Ecto neural progenitor cell (in vitro differentiated cells): ENCODE measurements around the gene FUS.
"Not testable (repeated sequence)": the region's sequence is repeated elsewhere in the genome, so short reads cannot be mapped to it uniquely, and the experiment has no call there.

Experiments
- DNase-seq: peaks from one replicate; pipeline ENCODE4 v3.0.0-alpha.2; 2018; ENCODE audit warnings: low spot score

Gene FUS

DNA sequence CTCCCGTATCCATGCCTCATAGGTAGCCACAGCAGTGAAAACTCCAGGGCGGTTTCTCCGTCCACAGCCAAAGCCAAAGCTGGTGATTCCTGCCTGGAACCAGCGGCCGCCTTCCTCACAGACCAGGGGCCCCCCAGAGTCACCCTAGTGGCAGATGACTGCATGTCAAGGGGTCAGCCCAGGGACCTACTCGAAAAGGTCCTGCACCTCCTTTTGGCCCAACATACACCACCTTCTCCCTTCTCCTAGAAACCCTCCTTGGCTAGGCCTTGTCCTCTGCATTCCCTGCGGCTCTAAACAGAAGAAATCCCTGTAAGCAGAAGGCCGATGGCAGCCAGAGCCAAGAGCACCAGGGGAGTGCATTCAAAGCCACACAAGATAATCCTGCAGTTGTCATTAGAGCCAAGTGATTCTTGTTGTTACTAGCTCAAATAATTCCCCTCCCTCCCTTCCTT, 36.2 kb upstream of the FUS start:
- no peak for DNase-seq

DNA sequence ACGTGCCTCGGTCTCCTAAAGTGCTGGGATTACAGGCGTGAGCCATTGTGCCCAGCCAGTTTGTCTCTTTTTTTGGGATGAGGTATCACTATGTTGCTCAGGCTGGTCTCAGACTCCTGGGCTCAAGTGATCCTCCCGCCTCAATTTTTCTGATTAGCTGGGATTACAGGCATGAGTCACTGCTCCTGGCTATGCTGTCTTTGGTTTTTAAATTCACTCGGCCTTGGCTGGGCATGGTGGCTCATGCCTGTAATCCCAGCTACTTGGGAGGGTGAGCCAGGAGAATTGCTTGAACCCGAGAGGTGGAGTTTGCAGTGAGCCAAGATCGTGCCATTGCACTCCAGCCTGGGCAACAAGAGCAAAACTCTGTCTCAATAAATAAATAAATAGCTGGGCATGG, 35.5 kb upstream of the FUS start:
- not testable (repeated sequence) for DNase-seq

DNA sequence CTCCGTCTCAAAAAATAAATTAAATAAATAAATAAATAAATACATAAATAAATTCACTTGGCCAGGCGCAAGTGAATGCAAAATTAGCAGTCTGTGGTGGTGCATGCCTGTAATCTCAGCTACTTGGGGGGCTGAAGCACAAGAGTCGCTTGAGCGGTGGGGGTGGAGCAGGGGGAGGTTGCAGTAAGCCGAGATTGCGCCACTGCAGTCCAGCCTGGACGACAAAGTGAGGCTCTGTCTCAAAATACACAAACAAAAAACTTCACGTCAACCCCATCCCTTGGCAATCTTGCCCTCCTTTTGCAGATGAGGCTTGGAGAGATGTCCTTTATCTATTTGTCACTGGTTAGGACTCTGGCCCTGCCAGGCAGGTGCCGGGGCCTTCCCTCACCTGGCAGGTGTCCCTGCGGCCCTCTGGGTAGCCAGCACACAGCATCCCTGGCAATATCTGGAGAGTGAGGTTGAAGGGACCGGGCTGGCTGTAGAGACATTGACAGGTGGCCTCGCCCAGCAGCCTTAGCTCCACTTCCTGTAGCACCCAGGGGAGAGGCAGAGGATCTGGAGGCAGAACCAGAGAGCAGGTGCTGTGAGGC, 34.4 kb upstream of the FUS start:
- no peak for DNase-seq

DNA sequence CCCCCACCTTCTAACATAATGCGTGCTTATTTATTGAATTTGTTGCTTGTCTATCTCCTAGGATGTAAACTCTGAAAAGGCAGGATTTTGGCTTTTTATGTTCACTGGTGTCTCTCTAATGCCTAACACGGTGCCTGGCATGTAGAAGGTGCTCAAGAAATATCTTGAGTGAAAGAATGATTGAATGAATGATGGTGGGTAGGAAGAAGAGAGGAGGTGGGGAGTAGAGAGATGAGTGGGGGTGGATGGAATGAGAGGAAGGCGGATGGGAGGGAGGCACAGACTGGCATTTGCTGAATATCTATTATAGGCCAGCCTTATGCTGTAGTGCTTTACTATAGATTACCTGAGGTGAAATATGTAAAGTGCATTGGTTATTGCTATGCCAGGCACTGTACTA, 32.4 kb upstream of the FUS start:
- no peak for DNase-seq

DNA sequence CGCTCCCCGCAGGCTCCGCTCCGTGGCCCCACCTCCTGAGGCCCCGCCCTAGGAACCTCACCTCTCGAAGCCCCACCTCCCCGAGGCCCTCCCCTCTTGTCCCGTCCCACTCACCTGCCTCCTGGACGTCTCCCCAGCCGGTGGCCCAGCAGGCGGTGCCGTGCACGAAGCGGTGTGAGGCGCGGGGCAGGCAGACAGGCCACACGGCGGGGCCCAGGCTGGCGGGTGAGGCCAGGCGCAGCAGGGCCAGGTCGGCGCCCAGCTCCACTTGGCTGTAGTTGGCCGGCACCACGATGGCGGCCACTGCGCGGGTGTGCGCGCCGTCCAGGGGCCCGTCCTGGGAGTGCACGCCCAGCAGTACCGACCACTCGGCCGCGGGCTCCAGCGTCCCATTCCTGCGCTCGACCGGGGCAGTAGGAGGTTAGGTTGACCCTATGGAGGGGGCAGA, 31.6 kb upstream of the FUS start:
- peak; percentile 60 for DNase-seq

DNA sequence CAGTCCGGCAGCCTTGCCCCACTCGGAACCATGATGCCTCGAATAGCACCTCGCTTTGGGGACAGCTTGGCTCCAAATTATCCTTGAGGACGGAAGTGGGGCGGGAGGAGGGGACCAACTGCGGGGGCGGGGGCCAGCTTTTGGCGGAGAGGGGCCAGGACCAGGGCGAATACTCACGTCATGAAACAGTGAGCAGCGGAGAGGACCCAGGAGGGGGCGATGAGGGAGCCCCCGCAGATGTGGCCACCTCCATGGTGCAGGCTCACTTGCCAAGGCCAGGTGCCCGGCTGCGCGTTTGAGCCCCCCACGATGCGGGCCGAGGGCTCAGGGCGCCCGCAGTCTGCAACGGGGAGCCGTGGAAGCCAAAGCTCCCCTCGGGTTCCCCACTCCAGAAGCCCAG, 31.0 kb upstream of the FUS start:
- no peak for DNase-seq

DNA sequence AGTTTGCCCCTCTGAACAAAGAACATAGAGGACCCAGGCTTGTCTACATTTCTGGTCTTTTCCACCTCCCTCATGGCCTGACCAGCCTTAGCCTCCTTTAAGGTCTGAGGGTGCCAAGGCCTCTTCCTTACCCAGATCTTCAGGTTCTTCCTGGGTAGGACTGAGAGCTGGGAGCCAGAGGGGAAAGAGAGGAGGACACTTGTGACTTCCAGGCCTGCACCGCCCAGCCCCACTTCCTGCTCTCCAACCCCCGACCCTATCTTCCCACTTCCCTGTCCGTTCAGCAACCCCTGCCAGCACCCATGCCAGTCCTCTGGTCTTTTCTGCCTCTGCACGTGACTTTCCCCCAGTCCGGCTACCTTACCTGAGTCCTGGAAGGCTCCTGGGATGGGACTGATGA, 30.6 kb upstream of the FUS start:
- DNase-seq = no peak

DNA sequence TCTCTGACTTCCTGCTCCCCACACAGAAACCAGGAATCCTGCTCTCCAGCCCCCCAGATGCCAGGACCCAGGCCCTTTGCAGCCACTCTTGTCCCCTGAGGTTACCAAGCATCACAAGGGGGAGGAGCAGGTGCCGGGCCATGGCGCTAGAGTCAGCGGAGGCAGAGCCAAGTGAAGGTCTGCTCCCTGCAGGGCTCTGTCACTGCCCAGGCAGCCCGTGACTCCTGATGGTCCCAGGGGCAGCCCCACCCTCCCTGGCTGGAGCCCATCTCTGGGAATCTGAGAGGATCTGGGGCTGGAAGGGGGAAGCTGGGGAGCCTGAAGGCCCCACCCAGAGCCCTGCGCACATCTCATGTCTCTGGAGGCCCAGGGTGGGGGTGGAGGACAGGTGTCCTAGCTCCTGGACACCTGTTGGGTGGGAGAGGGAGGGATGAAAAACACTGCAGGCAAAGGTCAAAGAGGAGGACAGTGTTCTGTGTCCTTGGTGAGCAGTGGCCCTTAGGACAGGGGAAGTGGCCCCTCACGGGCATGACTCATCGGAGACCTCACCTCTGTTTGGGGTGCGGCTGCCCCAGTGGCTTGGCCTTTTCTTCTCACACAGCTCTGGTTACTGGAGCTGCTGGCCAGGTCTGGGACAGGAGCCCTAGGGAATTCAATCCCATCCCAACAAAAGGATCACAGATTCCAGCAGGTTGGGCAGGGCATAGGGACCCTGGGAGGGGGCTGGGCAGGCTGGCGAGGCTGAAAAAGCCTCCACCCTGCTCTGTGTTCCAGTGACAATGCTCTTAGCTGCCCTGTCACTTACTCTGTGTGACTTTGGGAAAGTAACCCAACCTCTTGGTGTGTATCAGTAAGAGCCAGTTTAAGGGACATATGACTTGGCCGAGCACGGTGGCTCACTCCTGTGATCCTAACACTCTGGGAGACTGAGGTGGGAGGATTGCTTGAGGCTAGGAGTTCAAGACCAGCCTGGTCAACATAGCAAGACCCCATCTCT, 29.7 kb upstream of the FUS start, which contains the start of gene PRSS36:
Gene PRSS36 (minus strand): TSS at position 173 of the 997 bp plus-strand sequence. CDS start 31 bp downstream, at position 142.
- no peak for DNase-seq

DNA sequence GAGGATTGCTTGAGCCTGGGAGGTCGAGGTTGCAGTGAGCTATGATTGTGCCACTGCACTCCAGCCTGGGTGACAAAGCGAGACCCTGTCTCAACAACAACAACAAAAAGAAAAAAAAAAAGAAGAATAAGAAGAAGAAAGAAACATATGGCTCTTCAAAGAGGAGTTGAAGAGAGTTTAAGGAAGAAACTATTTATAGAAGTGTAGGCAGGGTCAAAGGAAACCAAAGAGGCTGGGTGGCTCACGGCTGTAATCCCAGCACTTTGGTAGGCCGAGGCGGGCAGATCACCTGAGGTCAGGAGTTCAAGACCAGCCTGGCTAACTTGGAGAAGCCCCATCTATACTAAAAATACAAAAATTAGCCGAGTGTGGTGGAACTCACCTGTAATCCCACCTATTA, 29.0 kb upstream of the FUS start:
- DNase-seq = not testable (repeated sequence)

DNA sequence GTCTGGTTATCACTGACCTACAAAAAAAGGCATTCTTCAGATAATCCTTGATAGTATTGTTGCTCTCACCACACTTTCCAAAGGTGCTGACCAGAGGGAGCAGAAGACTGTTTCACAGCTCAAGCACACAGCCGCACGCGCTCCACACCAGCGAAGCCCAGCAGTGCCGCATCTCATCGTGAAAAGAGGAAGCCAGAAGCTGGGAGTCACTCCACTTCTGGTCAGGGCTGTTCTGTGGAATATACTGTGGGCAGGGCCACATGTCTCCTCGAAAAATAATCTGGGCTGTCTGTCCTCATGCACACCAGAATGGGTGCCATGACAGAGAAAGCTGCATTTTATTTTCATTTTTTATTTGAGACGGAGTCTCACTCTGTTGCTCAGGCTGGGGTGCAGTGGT, 22.8 kb upstream of the FUS start:
- no peak for DNase-seq

DNA sequence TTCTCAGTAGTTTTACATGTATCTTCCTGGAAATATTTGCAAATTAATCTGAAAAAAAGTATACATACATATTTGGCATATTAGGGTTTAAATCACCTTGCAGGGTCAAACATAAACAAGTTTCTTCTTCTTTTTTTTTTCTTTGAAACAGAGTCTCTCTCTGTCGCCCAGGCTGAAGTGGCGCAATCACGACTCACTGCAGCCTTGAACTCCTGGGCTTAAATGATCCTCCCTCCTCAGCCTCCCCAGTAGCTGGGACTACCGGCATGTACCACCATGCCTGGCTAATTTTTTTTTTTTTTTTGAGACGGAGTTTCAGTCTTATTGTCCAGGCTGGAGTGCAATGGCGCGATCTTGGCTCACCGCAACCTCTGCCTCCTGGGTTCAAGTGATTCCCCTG, 12.6 kb upstream of the FUS start:
- DNase-seq = no peak

DNA sequence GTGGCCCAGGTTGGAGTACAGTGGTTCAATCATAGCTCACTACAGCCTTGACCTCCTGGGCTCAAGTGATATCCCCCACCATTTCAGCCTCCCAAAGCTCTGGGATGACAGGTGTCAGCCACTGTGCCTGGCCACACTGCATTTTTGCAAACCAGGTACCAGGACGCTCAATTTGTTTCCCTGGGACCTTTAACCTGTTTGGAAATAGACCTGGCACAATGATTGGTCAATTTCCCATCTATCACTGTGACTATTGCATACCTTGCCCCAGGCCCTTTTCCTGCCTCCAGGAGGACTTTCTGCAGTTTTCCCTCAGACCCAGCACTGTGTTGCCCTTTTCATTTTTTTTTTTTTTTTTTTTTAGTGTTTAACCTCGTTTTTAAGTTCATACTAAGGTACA, 11.1 kb upstream of the FUS start:
- no peak for DNase-seq

DNA sequence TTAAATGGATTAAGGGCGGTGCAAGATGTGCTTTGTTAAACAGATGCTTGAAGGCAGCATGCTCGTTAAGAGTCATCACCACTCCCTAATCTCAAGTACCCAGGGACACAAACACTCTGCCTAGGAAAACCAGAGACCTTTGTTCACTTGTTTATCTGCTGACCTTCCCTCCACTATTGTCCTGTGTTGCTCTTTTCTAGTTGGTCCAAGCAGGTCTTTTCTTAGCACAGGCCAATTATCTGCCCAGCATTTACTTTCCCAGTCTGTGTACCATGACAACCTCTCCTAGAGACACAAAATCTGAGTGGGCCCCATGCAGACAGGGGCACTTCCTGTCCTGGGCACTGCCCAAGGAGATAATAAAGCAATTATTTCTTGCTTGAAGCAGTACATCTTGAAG, 9.9 kb upstream of the FUS start:
- DNase-seq = not testable (repeated sequence)

DNA sequence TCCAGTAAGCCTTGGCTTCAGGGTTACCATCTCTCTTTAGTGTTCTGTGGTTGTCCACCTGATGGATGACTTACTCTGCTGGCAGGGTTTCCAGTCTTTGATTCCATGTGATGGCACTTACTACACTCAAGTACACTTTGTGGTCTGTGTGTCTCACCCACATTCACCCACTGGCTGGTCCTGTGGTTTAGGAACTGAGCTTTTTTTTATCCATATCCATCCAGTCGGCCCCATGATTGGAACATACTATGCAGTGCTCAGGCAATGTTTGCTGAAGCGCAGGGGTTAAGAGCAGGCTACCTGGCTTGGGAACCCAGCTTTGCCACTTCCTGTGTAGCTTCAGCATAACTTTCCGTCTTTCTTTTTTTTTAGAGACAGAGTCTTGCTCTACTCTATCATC, 2.8 kb upstream of the FUS start:
- DNase-seq = no peak

DNA sequence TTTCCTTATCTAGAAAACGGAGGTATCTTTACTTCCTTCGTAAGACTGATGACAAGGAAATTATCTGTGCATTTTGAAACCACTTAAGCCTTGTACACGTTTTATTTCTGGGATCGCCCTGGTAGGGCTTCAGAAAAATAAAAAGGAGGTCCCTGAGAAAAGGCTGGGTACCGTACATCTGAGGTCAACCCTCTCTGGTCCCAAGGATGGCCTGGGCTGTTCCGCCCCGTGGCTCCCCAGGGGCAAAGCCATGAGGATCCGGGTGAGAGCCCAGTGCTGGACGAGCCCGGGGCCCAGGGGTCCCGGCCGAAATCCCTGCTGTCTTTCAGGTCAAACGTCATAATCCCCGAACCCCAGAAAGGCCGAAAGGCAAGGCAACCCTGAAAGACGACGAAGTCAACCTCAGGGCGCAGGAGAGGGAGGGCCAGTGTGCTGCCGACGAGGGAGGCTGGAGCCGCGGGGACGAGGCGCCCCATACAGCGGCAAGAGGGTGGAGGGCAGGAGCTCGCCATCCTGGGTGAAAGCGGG, 656 bp upstream of the FUS start:
- DNase-seq = no peak

DNA sequence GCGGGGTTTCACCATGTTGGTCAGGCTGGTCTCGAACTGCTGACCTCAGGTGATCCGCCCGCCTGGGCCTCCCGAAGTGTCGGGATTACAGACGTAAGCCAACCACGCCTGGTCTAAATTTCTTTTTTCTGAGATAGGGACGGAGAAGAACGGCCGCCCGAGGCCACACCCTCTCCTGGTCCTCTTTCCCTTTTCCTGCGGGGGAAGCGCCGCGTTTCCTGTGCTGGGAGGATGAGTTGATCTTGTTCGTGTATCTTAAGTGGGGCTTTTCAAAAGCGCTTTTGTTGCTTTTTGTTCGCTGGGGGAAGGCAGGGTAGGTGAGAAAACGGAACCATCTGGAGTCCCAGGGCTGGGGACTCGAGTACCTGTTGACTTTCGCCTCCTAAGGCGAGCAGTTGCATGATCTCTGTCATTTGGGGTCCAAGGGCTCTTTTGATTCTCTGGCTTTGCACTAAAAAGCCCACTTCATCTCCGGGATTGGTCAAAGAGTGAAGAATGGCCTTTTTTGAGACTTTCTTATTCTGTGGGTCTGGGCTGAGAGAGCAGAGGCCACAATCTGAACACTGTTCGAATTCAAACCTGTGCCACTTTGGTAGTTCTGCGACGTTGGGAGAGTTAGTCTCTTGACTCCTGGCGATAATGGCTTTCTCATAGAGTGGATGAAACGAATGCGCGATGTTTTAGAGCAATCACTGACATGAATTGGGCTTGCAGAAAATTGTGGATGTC, 1.3 kb downstream of the FUS start:
- peak; percentile 59 for DNase-seq

DNA sequence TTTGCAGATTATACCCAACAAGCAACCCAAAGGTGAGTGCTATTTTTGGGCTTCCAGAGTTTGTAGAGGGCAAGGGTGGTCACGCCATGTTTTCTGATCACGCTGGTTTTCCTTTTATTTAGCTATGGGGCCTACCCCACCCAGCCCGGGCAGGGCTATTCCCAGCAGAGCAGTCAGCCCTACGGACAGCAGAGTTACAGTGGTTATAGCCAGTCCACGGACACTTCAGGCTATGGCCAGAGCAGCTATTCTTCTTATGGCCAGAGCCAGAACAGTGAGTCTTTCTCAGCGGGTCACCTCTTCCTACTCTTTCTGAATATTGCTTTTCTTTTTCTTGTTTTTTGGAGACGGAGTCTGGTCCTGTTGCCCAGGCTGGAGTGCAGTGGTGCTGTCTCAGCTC, 2.5 kb downstream of the FUS start:
- no peak for DNase-seq

DNA sequence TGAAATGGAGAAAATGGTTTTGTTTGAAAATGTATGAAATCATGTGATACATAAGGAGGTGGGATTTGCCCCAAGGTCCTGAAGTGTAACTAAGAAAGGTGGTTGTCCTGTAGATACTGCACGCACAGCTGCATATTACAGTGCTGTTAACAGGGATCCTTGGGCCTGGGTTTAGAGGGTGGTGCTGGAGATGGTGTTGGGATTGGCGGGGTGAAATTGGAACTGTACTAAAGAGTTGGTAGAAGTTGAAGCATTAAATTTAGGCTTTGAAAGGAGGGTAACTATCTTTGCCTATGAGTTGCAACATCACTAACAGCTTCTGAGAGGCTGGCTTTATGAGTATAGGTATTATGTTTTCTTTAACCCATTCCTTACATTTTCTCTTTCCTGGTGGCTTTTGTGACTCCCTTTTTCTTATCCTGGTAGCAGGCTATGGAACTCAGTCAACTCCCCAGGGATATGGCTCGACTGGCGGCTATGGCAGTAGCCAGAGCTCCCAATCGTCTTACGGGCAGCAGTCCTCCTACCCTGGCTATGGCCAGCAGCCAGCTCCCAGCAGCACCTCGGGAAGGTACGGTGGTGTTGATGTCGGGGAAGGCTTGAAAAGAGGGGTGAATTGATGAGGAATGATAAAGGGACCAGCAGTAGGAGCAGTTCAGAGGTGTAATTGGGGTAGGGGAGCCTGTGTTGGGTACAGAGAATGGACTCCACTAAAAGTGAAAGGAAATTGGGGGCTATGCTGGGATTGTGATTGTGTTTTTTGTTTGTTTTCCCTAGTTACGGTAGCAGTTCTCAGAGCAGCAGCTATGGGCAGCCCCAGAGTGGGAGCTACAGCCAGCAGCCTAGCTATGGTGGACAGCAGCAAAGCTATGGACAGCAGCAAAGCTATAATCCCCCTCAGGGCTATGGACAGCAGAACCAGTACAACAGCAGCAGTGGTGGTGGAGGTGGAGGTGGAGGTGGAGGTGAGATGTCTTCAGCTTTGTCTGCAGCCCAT, 3.8 kb downstream of the FUS start:
- DNase-seq = no peak

DNA sequence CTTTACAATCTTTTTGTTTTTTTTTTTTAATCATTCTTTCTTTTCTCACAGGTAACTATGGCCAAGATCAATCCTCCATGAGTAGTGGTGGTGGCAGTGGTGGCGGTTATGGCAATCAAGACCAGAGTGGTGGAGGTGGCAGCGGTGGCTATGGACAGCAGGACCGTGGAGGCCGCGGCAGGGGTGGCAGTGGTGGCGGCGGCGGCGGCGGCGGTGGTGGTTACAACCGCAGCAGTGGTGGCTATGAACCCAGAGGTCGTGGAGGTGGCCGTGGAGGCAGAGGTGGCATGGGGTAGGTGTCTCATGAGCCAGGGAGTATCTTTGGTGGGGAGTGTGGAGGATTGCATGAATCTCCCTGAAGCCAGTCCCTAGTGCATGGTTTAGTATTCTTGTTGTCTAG, 4.9 kb downstream of the FUS start:
- no peak for DNase-seq

DNA sequence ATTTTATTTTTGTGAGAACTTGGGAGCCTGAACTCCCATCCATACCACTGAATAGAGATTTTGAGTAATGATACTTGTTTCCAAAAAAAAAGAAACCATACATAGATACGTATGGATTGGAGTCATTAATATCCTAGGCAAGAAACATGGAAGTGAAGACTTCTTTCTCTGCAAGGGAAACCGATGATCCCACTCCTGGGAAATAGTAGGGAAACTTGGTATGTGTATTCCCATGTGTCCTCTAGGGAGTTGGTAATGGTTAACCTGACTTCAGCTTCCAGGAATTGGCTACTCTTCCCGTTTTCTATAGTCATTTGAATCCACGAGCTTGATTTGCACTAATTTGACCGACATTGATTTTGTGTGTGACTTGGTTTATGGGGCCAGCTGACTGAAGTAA, 5.4 kb downstream of the FUS start:
- DNase-seq = no peak

DNA sequence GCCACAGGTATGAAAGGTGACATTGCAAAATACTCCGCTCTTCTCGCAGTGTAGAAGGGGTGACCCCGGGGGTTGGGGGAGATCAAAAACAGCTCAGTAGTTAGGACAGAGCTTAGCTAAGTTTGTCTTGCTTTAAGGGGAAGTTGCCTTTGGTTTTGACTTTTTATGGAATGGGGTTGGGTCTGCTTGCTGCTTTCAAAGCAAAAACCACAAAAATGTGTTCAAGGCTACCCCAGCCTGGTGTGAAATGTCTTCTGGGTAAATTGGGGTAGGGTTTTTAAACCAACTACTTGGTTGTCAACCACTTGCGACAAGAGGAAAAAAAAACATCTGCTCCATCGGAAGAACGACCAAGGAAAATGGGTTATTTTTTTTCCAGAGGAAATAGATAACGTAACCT, 6.2 kb downstream of the FUS start:
- no peak for DNase-seq
